IMR-90 (cell line): ENCODE measurements around the gene YBX2. TPM values are rescaled to one million over a fixed set of nuclear protein-coding genes. Genes with fewer than 3 reads are reported as not detected.
A peak's percentile ranks its signal among the peaks of the same experiment; 100 is the strongest.

Experiments
- ATAC-seq: fragments of 200-7000 bp; cut with Tn5 transposase; 2 replicates; pipeline ENCODE4 v1.9.1; 2020; ENCODE audit warnings: low read depth, mild to moderate bottlenecking, moderate library complexity
- BruUV-seq: library from RNA; stranded (reverse); fragments of 400-500 nt; replicated peaks from 2 replicates; lab custom pipeline; 2021; lab: Mats Ljungman, UMichigan
- CTCF ChIA-PET: fragments of 300-600 bp; formaldehyde crosslinking; extraction: SDS; loops from one replicate; lab custom pipeline; 2021; ENCODE audit warnings: antibody characterized with exemption; lab: Yijun Ruan, JAX
- POLR2A ChIA-PET: fragments of 300-600 bp; sonication (Branson Sonifier 250); formaldehyde crosslinking; loops from one replicate; lab custom pipeline; 2022; ENCODE audit warnings: antibody characterized with exemption; ENCODE audit not compliant: unreplicated experiment; lab: Charles Lee
- DNase-seq: peaks from one replicate; pipeline ENCODE4 v3.0.0; 2013
- H2AFZ ChIP-seq: replicated peaks from 2 replicates; pipeline ENCODE3; 2013; ENCODE audit warnings: low read length, mild to moderate bottlenecking; ENCODE audit not compliant: poor library complexity
- H2AK5ac ChIP-seq: 2 replicates; pipeline ENCODE4 v1.6.1; 2013; ENCODE audit warnings: low read depth, low read length, inconsistent platforms
- H2AK9ac ChIP-seq: replicated peaks from 2 replicates; pipeline ENCODE3; 2013; ENCODE audit warnings: mild to moderate bottlenecking, low read depth, low read length, moderate library complexity; ENCODE audit not compliant: poor library complexity
- H2BK120ac ChIP-seq: 2 replicates; pipeline ENCODE4 v1.6.1; 2013; ENCODE audit warnings: low read depth, low read length, inconsistent platforms
- H2BK15ac ChIP-seq: 3 replicates; pipeline ENCODE4 v1.6.1; 2013; ENCODE audit warnings: low read depth, low read length, inconsistent platforms
- H2BK20ac ChIP-seq: 2 replicates; pipeline ENCODE4 v1.6.1; 2013; ENCODE audit warnings: low read depth, mild to moderate bottlenecking, inconsistent platforms, low read length, moderate library complexity
- H2BK5ac ChIP-seq: 2 replicates; pipeline ENCODE4 v1.6.1; 2013; ENCODE audit warnings: mild to moderate bottlenecking, low read depth, low read length, inconsistent platforms; ENCODE audit not compliant: poor library complexity, severe bottlenecking
- H3K14ac ChIP-seq: replicated peaks from 2 replicates; pipeline ENCODE4 v1.6.1; 2013; ENCODE audit warnings: low read depth, low read length, inconsistent platforms
- H3K18ac ChIP-seq: 2 replicates; pipeline ENCODE4 v1.6.1; 2013; ENCODE audit warnings: low read depth, low read length, control low read depth
- H3K23ac ChIP-seq: 2 replicates; pipeline ENCODE4 v1.6.1; 2013; ENCODE audit warnings: low read depth, low read length, inconsistent platforms
- H3K27ac ChIP-seq: 2 replicates; pipeline ENCODE4 v1.5.1; 2013; ENCODE audit warnings: mild to moderate bottlenecking, control low read depth, low read length; ENCODE audit not compliant: insufficient read depth
- H3K27me3 ChIP-seq: 2 replicates; pipeline ENCODE4 v1.6.1; 2013; ENCODE audit warnings: low read length; ENCODE audit not compliant: control insufficient read depth, insufficient read depth
- H3K36me3 ChIP-seq: 2 replicates; pipeline ENCODE4 v1.6.1; 2013; ENCODE audit warnings: low read length, mixed read lengths; ENCODE audit not compliant: control insufficient read depth, insufficient read depth
- H3K4ac ChIP-seq: 2 replicates; pipeline ENCODE4 v1.6.1; 2013; ENCODE audit warnings: low read depth, low read length, inconsistent platforms
- H3K4me1 ChIP-seq: 2 replicates; pipeline ENCODE4 v1.6.1; 2013; ENCODE audit warnings: low read length, mixed read lengths; ENCODE audit not compliant: control insufficient read depth, insufficient read depth
- H3K4me2 ChIP-seq: 2 replicates; pipeline ENCODE4 v1.6.1; 2013; ENCODE audit warnings: low read depth, mild to moderate bottlenecking, control low read depth, low read length, moderate library complexity
- H3K4me3 ChIP-seq: 2 replicates; pipeline ENCODE4 v1.5.1; 2013; ENCODE audit warnings: low read depth, mild to moderate bottlenecking, control low read depth, low read length, moderate library complexity; ENCODE audit not compliant: insufficient read depth
- H3K56ac ChIP-seq: 2 replicates; pipeline ENCODE4 v1.6.1; 2013; ENCODE audit warnings: low read length, inconsistent platforms; ENCODE audit not compliant: insufficient read depth; ENCODE audit errors: extremely low read depth
- H3K79me1 ChIP-seq, 2 experiments: 2 replicates each; pipeline ENCODE4 v1.6.1; 2013; ENCODE audit warnings: low read length in 2 of 2, inconsistent platforms in 1 of 2, low read depth in 1 of 2
- H3K9ac ChIP-seq: 2 replicates; pipeline ENCODE4 v1.6.1; 2013; ENCODE audit warnings: low read depth, low read length, control low read depth
- H3K9me1 ChIP-seq: 2 replicates; pipeline ENCODE4 v1.6.1; 2013; ENCODE audit warnings: low read length, inconsistent platforms; ENCODE audit not compliant: insufficient read depth
- H3K9me3 ChIP-seq: 2 replicates; pipeline ENCODE4 v1.6.1; 2013; ENCODE audit warnings: low read length; ENCODE audit not compliant: control insufficient read depth, insufficient read depth
- H4K20me1 ChIP-seq: 2 replicates; pipeline ENCODE4 v1.6.1; 2013; ENCODE audit warnings: low read length, inconsistent platforms; ENCODE audit not compliant: insufficient read depth
- H4K5ac ChIP-seq: 2 replicates; pipeline ENCODE4 v1.6.1; 2013; ENCODE audit warnings: mild to moderate bottlenecking, low read depth, low read length, control low read depth
- H4K8ac ChIP-seq, 2 experiments: 2 replicates each; pipeline ENCODE4 v1.6.1; 2013; ENCODE audit warnings: low read depth in 2 of 2, low read length in 2 of 2, control low read depth in 1 of 2, inconsistent platforms in 1 of 2
- H4K91ac ChIP-seq: 2 replicates; pipeline ENCODE4 v1.6.1; 2013; ENCODE audit warnings: low read depth, low read length, inconsistent platforms; ENCODE audit not compliant: insufficient read depth
- BHLHE40 ChIP-seq: fragments of 150-350 bp; IDR thresholded peaks from 2 replicates; pipeline ENCODE4 v1.6.1; 2016; ENCODE audit warnings: mild to moderate bottlenecking, low read depth, low read length
- CEBPB ChIP-seq: IDR thresholded peaks from 2 replicates; pipeline ENCODE4 v1.6.1; 2012; ENCODE audit warnings: low read depth, low read length, improper control_type of control experiment
- CHD1 ChIP-seq: IDR thresholded peaks from 2 replicates; pipeline ENCODE4 v1.6.1; 2012; ENCODE audit warnings: low read depth, low read length, improper control_type of control experiment
- FOS ChIP-seq: fragments of 150-350 bp; IDR thresholded peaks from 2 replicates; pipeline ENCODE4 v1.6.1; 2016; ENCODE audit warnings: low read depth, low read length
- MAFK ChIP-seq: IDR thresholded peaks from 2 replicates; pipeline ENCODE4 v1.6.1; 2012; ENCODE audit warnings: low read depth, low read length, improper control_type of control experiment
- MAZ ChIP-seq: IDR thresholded peaks from 2 replicates; pipeline ENCODE4 v1.6.1; 2012; ENCODE audit warnings: low read depth, mild to moderate bottlenecking, low read length, improper control_type of control experiment, moderate library complexity, borderline replicate concordance
- MXI1 ChIP-seq: IDR thresholded peaks from 2 replicates; pipeline ENCODE4 v1.6.1; 2012; ENCODE audit warnings: low read depth, mild to moderate bottlenecking, low read length, moderate library complexity, borderline replicate concordance
- NFE2L2 ChIP-seq: fragments of 150-350 bp; IDR thresholded peaks from 2 replicates; pipeline ENCODE4 v1.6.1; 2016; ENCODE audit warnings: low read depth, mild to moderate bottlenecking, low read length
- POLR2A ChIP-seq: IDR thresholded peaks from 2 replicates; pipeline ENCODE4 v1.6.1; 2012; ENCODE audit warnings: mild to moderate bottlenecking, low read depth, low read length
- RAD21 ChIP-seq: IDR thresholded peaks from 2 replicates; pipeline ENCODE4 v1.6.1; 2012; ENCODE audit warnings: low read length, improper control_type of control experiment
- RCOR1 ChIP-seq: IDR thresholded peaks from 2 replicates; pipeline ENCODE4 v1.6.1; 2012; ENCODE audit warnings: mild to moderate bottlenecking, low read length, improper control_type of control experiment; ENCODE audit not compliant: insufficient replicate concordance
- RFX5 ChIP-seq: IDR thresholded peaks from 2 replicates; pipeline ENCODE4 v1.8.0; 2012; ENCODE audit warnings: low read depth, mild to moderate bottlenecking, low read length, moderate library complexity
- SMC3 ChIP-seq: fragments of 150-350 bp; IDR thresholded peaks from 2 replicates; pipeline ENCODE4 v1.6.1; 2016; ENCODE audit warnings: low read depth, mild to moderate bottlenecking, antibody characterized with exemption, low read length, moderate library complexity
- WGBS, 2 experiments: methylation state at CpG; one replicate each; pipeline versions ENCODE4 v1.1.5 to v1.1.7; 2013; ENCODE audit warnings: missing lambda C conversion rate in 2 of 2; ENCODE audit not compliant: insufficient read length in 1 of 2; ENCODE audit errors: extremely low coverage in 2 of 2; 5-methylcytosine and 5-hydroxymethylcytosine counted together
- dilution Hi-C: fragments of 300-500 bp; cut with HindIII; formaldehyde crosslinking; loops from one replicate; pipeline ENCODE4 v1.14.3; 2018; ENCODE audit warnings: low sequenced_read_pairs; ENCODE audit not compliant: unreplicated experiment
- in situ Hi-C: fragments of 300-500 bp; cut with MboI; formaldehyde crosslinking; loops from 3 replicates; pipeline ENCODE4 v1.14.3; 2019; ENCODE audit warnings: low sequenced_read_pairs, inconsistent platforms, mixed read lengths
- intact Hi-C: fragments of 100-400 bp; cut with micrococcal nuclease; formaldehyde crosslinking; loops from 2 replicates; pipeline ENCODE4 v1.10.0; 2022
- polyA plus RNA-seq, 3 experiments: library from polyadenylated mRNA; depleted of rRNA; stranded (reverse); fragments of >200 nt; gene quantifications; 2 replicates each; pipeline ENCODE4 v1.2.3, GENCODE V29; 2012; ENCODE audit warnings: low replicate concordance in 1 of 3
- total RNA-seq: library from RNA; depleted of rRNA; stranded (reverse); fragments of >200 nt; gene quantifications from 2 replicates; pipeline ENCODE4 v1.2.3, GENCODE V29; 2012
- TF ChIP-seq, protein P1 (sequence below): fragments of 150-350 bp; IDR thresholded peaks from 2 replicates; pipeline ENCODE4 v1.6.1; 2017; ENCODE audit warnings: mild to moderate bottlenecking, antibody characterized with exemption, low read length, low read depth
- TF ChIP-seq, protein P2 (sequence below): fragments of 150-350 bp; IDR thresholded peaks from 2 replicates; pipeline ENCODE4 v1.6.1; 2016; ENCODE audit warnings: low read depth, mild to moderate bottlenecking, low read length, moderate library complexity, borderline replicate concordance
- TF ChIP-seq, protein P3 (sequence below): conservative IDR thresholded peaks from 2 replicates; pipeline ENCODE4 v1.5.1; 2012; ENCODE audit warnings: mild to moderate bottlenecking, low read depth, low read length, improper control_type of control experiment

YBX2 gene
- total and polyA plus RNA-seq, 2 of the 4 experiments (the other 2 are of a cell fraction): 0.17 TPM; not detected in 1

DNA sequence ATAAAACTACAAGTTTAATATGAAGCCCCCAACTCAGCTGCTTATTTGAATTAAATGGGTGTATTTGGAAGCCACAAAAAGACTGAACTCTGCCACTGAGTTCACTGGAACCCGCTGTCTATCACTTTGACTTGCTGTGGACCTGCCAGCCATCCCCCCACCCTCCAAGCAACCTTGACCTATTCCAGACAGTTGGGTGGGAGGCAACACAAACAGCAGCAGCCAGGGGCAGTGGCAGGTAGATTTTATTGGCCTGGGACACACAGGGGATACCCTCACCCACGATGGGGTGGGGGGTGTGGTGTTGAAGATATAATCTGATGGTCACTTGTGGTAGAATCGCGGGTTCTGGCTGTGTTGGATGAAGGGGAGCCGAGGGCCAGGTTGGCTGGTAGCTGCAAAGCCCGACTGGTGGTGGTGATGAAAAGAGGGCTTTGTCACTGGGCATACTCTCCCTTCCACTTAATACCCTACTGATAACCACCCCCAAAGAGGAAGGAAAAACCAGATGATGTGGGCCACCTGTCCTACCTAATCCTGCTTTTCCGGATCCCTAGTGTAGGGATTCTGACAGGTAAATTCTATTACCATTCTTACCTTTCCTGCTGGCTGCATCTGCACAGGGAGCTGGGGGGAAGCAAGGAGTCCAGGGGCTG is 18.1 kb upstream of the YBX2 start:
- Histone ChIP-seq H3K14ac (no peak overlapping the region), H4K20me1 (peaks cover 65% of the 10 kb centered on the region), H2AK9ac (peak overlapping the region; percentile 68), H3K9me3 (no peaks in the 10 kb centered on the region), H3K27ac (no peak overlapping the region), H3K9ac (no peak overlapping the region), H2AK5ac (no peak overlapping the region), H3K4ac (no peak overlapping the region), H3K4me2 (no peak overlapping the region), H2BK15ac (no peak overlapping the region), H3K27me3 (no peaks in the 10 kb centered on the region), H3K56ac (no peak overlapping the region), H4K8ac (no peak overlapping the region), H3K36me3 (peaks cover 45% of the 10 kb centered on the region), H2BK120ac (no peak overlapping the region), H3K4me1 (peaks cover 7% of the 10 kb centered on the region), H2BK20ac (no peak overlapping the region), H3K4me3 (no peak overlapping the region), H3K18ac (no peak overlapping the region), H4K5ac (no peak overlapping the region), H3K9me1 (peaks cover 16% of the 10 kb centered on the region), H3K23ac (no peak overlapping the region), H3K79me1 (peaks cover 25 to 66% of the 10 kb centered on the region in 2 experiments), H2BK5ac (no peak overlapping the region), H4K91ac (no peak overlapping the region), H2AFZ (no peak overlapping the region)
- ATAC-seq: no peak
- intact Hi-C loops (no loop called here), in situ Hi-C loops (no loop called here), dilution Hi-C loops (no loop called here)
- TF ChIP-seq CEBPB (no peak), CHD1 (no peak), RCOR1 (no peak), MXI1 (no peak), SMC3 (no peak), RAD21 (no peak), FOS (no peak), NFE2L2 (no peak), BHLHE40 (no peak), POLR2A (no peak), RFX5 (no peak), MAFK (no peak), MAZ (no peak)
- TF ChIP-seq, protein P1, sequence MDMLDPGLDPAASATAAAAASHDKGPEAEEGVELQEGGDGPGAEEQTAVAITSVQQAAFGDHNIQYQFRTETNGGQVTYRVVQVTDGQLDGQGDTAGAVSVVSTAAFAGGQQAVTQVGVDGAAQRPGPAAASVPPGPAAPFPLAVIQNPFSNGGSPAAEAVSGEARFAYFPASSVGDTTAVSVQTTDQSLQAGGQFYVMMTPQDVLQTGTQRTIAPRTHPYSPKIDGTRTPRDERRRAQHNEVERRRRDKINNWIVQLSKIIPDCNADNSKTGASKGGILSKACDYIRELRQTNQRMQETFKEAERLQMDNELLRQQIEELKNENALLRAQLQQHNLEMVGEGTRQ: no peak
- TF ChIP-seq, protein P2, sequence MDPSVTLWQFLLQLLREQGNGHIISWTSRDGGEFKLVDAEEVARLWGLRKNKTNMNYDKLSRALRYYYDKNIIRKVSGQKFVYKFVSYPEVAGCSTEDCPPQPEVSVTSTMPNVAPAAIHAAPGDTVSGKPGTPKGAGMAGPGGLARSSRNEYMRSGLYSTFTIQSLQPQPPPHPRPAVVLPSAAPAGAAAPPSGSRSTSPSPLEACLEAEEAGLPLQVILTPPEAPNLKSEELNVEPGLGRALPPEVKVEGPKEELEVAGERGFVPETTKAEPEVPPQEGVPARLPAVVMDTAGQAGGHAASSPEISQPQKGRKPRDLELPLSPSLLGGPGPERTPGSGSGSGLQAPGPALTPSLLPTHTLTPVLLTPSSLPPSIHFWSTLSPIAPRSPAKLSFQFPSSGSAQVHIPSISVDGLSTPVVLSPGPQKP: no peak
- TF ChIP-seq, protein P3, sequence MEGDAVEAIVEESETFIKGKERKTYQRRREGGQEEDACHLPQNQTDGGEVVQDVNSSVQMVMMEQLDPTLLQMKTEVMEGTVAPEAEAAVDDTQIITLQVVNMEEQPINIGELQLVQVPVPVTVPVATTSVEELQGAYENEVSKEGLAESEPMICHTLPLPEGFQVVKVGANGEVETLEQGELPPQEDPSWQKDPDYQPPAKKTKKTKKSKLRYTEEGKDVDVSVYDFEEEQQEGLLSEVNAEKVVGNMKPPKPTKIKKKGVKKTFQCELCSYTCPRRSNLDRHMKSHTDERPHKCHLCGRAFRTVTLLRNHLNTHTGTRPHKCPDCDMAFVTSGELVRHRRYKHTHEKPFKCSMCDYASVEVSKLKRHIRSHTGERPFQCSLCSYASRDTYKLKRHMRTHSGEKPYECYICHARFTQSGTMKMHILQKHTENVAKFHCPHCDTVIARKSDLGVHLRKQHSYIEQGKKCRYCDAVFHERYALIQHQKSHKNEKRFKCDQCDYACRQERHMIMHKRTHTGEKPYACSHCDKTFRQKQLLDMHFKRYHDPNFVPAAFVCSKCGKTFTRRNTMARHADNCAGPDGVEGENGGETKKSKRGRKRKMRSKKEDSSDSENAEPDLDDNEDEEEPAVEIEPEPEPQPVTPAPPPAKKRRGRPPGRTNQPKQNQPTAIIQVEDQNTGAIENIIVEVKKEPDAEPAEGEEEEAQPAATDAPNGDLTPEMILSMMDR: no peak
- BruUV-seq: no TSS peak
- no peak for DNase-seq
- POLR2A ChIA-PET: no interaction called here
- no CpG with 5 or more reads among the region's 7 CpGs for WGBS, 2 experiments
- CTCF ChIA-PET: no interaction called here
